ENCODE data around the gene CAP1. TPM values are rescaled to one million over a fixed set of nuclear protein-coding genes. Genes with fewer than 3 reads are reported as not detected.

The CAP1 gene
- total and polyA plus RNA-seq, 9 of the 15 experiments (the other 6 are each of a cell fraction or from before 2014, with no cell fraction given) = 230 to 658 (median 281) TPM

- 0 out of 2 replicates have a peak, but pooled peaks have one; percentile 15 for TF ChIP-seq ARID1B (IDR thresholded peaks at IDR 0.05)
- peak; percentile 29 for TF ChIP-seq E2F8 (IDR thresholded peaks at IDR 0.05; ENCODE audit: low read depth, partially characterized antibody)
- no peak for TF ChIP-seq EZH2 (IDR thresholded peaks at IDR 0.05; ENCODE audit: borderline replicate concordance, low read depth, low read length)
- TF ChIP-seq, protein P1, sequence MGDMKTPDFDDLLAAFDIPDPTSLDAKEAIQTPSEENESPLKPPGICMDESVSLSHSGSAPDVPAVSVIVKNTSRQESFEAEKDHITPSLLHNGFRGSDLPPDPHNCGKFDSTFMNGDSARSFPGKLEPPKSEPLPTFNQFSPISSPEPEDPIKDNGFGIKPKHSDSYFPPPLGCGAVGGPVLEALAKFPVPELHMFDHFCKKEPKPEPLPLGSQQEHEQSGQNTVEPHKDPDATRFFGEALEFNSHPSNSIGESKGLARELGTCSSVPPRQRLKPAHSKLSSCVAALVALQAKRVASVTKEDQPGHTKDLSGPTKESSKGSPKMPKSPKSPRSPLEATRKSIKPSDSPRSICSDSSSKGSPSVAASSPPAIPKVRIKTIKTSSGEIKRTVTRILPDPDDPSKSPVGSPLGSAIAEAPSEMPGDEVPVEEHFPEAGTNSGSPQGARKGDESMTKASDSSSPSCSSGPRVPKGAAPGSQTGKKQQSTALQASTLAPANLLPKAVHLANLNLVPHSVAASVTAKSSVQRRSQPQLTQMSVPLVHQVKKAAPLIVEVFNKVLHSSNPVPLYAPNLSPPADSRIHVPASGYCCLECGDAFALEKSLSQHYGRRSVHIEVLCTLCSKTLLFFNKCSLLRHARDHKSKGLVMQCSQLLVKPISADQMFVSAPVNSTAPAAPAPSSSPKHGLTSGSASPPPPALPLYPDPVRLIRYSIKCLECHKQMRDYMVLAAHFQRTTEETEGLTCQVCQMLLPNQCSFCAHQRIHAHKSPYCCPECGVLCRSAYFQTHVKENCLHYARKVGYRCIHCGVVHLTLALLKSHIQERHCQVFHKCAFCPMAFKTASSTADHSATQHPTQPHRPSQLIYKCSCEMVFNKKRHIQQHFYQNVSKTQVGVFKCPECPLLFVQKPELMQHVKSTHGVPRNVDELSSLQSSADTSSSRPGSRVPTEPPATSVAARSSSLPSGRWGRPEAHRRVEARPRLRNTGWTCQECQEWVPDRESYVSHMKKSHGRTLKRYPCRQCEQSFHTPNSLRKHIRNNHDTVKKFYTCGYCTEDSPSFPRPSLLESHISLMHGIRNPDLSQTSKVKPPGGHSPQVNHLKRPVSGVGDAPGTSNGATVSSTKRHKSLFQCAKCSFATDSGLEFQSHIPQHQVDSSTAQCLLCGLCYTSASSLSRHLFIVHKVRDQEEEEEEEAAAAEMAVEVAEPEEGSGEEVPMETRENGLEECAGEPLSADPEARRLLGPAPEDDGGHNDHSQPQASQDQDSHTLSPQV (IDR thresholded peaks at IDR 0.05) = peak; percentile 90
- peak; percentile 71 for TF ChIP-seq FIP1L1 (IDR thresholded peaks at IDR 0.05; ENCODE audit: low read depth, low read length, poor library complexity, severe bottlenecking)
- TF ChIP-seq, protein P2, sequence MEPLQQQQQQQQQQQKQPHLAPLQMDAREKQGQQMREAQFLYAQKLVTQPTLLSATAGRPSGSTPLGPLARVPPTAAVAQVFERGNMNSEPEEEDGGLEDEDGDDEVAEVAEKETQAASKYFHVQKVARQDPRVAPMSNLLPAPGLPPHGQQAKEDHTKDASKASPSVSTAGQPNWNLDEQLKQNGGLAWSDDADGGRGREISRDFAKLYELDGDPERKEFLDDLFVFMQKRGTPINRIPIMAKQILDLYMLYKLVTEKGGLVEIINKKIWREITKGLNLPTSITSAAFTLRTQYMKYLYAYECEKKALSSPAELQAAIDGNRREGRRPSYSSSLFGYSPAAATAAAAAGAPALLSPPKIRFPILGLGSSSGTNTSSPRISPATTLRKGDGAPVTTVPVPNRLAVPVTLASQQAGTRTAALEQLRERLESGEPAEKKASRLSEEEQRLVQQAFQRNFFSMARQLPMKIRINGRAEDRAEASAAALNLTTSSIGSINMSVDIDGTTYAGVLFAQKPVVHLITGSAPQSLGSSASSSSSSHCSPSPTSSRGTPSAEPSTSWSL (CRISPR knock-in tag; IDR thresholded peaks at IDR 0.05; ENCODE audit: borderline replicate concordance) = no peak
- TF ChIP-seq POLR2B (IDR thresholded peaks at IDR 0.05; ENCODE audit: low read depth, partially characterized antibody) = peak; percentile 73
- no peak for TF ChIP-seq NBN (IDR thresholded peaks at IDR 0.05; ENCODE audit: low read depth)
- TF ChIP-seq, protein P3, sequence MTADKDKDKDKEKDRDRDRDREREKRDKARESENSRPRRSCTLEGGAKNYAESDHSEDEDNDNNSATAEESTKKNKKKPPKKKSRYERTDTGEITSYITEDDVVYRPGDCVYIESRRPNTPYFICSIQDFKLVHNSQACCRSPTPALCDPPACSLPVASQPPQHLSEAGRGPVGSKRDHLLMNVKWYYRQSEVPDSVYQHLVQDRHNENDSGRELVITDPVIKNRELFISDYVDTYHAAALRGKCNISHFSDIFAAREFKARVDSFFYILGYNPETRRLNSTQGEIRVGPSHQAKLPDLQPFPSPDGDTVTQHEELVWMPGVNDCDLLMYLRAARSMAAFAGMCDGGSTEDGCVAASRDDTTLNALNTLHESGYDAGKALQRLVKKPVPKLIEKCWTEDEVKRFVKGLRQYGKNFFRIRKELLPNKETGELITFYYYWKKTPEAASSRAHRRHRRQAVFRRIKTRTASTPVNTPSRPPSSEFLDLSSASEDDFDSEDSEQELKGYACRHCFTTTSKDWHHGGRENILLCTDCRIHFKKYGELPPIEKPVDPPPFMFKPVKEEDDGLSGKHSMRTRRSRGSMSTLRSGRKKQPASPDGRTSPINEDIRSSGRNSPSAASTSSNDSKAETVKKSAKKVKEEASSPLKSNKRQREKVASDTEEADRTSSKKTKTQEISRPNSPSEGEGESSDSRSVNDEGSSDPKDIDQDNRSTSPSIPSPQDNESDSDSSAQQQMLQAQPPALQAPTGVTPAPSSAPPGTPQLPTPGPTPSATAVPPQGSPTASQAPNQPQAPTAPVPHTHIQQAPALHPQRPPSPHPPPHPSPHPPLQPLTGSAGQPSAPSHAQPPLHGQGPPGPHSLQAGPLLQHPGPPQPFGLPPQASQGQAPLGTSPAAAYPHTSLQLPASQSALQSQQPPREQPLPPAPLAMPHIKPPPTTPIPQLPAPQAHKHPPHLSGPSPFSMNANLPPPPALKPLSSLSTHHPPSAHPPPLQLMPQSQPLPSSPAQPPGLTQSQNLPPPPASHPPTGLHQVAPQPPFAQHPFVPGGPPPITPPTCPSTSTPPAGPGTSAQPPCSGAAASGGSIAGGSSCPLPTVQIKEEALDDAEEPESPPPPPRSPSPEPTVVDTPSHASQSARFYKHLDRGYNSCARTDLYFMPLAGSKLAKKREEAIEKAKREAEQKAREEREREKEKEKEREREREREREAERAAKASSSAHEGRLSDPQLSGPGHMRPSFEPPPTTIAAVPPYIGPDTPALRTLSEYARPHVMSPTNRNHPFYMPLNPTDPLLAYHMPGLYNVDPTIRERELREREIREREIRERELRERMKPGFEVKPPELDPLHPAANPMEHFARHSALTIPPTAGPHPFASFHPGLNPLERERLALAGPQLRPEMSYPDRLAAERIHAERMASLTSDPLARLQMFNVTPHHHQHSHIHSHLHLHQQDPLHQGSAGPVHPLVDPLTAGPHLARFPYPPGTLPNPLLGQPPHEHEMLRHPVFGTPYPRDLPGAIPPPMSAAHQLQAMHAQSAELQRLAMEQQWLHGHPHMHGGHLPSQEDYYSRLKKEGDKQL (CRISPR knock-in tag; IDR thresholded peaks at IDR 0.05; ENCODE audit: borderline replicate concordance) = peak; percentile 99
Measured at GRCh38 chr1:40096977-40097782, 56.7 kb downstream of the CAP1 start, which contains the start of gene PPT1 (continued).
